GM04504 (cell line): ENCODE measurements around the gene ASNSD1.
"Not testable (repeated sequence)": the region's sequence is repeated elsewhere in the genome, so short reads cannot be mapped to it uniquely, and the experiment has no call there.

Experiments used
- DNase-seq: peaks from one replicate; pipeline ENCODE4 v3.0.0-alpha.2; 2012; ENCODE audit warnings: low read depth

Gene ASNSD1

GRCh38 chr2:189687796-189688195 lies 26.5 kb downstream of the ASNSD1 start:
- DNase-seq: not testable (repeated sequence)

- DNase-seq: no peak
These were observed 35.0 kb downstream of the ASNSD1 start for GRCh38 chr2:189696223-189696622.

DNA sequence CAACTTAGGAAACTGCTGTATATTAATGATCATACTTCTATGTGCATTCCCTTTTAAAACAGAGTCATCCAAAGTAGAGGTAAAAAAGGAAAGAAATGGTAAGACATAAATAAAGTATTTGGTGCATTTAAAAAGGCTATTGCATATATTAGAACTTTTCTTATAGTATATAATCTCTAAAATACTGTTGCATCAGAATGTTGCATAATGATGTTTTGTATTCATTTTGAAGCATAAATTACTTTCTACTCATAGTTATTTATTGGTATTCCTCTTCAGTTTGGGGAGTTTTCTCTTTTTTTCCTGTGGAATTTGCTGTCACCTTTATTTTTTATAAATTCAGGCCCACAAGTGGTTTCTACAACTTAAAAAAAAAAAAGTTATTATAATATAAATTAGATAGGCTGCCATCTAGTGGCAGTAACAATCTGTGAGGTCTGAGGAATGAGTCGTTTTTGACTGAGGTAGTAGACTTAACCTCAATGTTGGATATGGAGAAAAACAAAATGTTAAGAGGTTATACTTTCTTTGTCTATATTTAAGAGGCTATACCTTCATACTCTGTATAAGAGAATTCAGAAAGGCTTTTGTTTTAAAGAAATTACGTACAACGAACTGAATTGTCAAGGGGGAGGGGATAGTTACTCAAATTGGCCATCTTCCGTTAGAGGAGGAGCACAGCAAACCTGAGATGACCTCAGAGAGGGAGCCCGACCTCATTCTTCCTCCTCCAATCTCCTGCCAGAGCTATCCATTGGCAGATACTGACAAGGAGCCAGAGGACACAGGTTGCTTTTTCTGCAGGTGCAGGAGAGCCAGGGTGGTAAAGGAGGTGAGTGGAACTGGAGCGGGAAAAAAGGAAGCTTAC lies 37.0 kb downstream of the ASNSD1 start:
- DNase-seq: no peak

- DNase-seq: no peak
These were observed 39.4 kb downstream of the ASNSD1 start for GRCh38 chr2:189700681-189701080.

DNA sequence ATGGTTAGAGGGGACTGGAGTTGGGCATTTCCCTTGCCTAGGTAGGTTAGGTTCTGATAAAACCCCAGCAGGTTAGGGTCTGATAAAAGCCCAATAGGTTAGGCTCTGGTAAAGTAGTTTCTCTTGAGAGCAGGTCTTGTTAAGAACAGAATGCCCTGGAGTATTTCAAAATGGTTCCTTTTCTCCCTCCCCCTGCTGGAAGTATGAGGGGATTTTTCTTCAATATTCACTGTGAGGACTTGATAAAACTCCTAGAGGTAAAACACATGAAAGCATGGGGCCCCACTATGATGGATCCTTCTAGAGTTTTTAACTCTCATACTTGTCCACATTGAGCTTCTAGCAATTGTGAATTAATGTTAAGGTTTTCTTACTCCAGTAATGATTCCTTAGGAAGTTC lies 40.8 kb downstream of the ASNSD1 start:
- DNase-seq: no peak

- DNase-seq: no peak
These were observed 48.4 kb downstream of the ASNSD1 start for GRCh38 chr2:189709501-189710221.

- not testable (repeated sequence) for DNase-seq
These were observed 56.3 kb downstream of the ASNSD1 start for GRCh38 chr2:189717593-189717992.

GRCh38 chr2:189719571-189719970 lies 58.3 kb downstream of the ASNSD1 start:
- no peak for DNase-seq
